H1 (cell line): ENCODE data around the gene RNGTT. TPM values are rescaled to one million over a fixed set of nuclear protein-coding genes. Genes with fewer than 3 reads are reported as not detected.

ENCODE experiments used
- BRCA1 ChIP-seq: IDR thresholded peaks from 2 replicates; pipeline ENCODE4 v1.6.1; 2012; ENCODE audit warnings: low read depth, low read length, improper control_type of control experiment
- CBX8 ChIP-seq: fragments of 300-800, 300-1000 bp; sonication (generic); IDR thresholded peaks from 2 replicates; pipeline ENCODE4 v1.7.1; 2016; ENCODE audit warnings: low read depth, low read length, borderline replicate concordance
- CHD7 ChIP-seq: fragments of 300-600 bp; sonication (generic); IDR thresholded peaks from 2 replicates; pipeline ENCODE4 v1.7.1; 2012; ENCODE audit warnings: low read length, moderate library complexity, mild to moderate bottlenecking, inconsistent platforms; ENCODE audit not compliant: insufficient replicate concordance
- JUND ChIP-seq: IDR thresholded peaks from 2 replicates; pipeline ENCODE4 v1.6.1; 2011; ENCODE audit warnings: mild to moderate bottlenecking, improper control_type of control experiment, low read length
- MAX ChIP-seq: IDR thresholded peaks from 2 replicates; pipeline ENCODE4 v1.6.1; 2012; ENCODE audit warnings: inconsistent platforms
- SAP30 ChIP-seq: fragments of 300-600 bp; sonication (generic); IDR thresholded peaks from 2 replicates; pipeline ENCODE4 v1.7.1; 2012; ENCODE audit warnings: low read length, moderate library complexity, mild to moderate bottlenecking, inconsistent platforms; ENCODE audit not compliant: insufficient read depth, insufficient replicate concordance
- polyA plus RNA-seq, 7 experiments: library from polyadenylated mRNA; depleted of rRNA in 3 of 7; stranded (reverse) in 5 of 7; unstranded in 2 of 7; fragments of >200 nt in 5 of 7; fragments of 200-250 nt in 2 of 7; gene quantifications; 1 replicate in 5 of 7; 2 replicates in 1 of 7; 4 replicates in 1 of 7; pipeline versions ENCODE4 v1.2.1 to v1.2.3, GENCODE V29; 2011 to 2013; ENCODE audit warnings: missing spikeins in 2 of 7, mixed read lengths in 2 of 7
- total RNA-seq: library from RNA; stranded (reverse); fragmentation: NEBNext Ultra II Directional; extraction: Animal tissue kit (Norgen Biotek cat#: 25700); gene quantifications from 2 replicates; pipeline ENCODE4 v1.2.1, GENCODE V29; 2021

Gene RNGTT
- total and polyA plus RNA-seq, 2 of the 8 experiments (the other 6 are each of a cell fraction or from before 2014, with no cell fraction given), result 3.6 to 21.2 TPM

- no peak for TF ChIP-seq MAX
- TF ChIP-seq CBX8, result no peak
- TF ChIP-seq CHD7, result no peak
- no peak for TF ChIP-seq JUND
- TF ChIP-seq BRCA1, result no peak
- TF ChIP-seq SAP30, result no peak
Observed at GRCh38 chr6:88842320-88842719, 121.1 kb downstream of the RNGTT start (continued).
